CD4-positive, alpha-beta T cell treated with Interleukin-10 for 1 hour (primary cell): ENCODE data around the gene DDIT4L.
"Not testable (repeated sequence)": the region's sequence is repeated elsewhere in the genome, so short reads cannot be mapped to it uniquely, and the experiment has no call there.

Experiments
- DNase-seq: peaks from one replicate; pipeline ENCODE4 v3.0.0-alpha.2; 2020

DDIT4L gene, protein sequence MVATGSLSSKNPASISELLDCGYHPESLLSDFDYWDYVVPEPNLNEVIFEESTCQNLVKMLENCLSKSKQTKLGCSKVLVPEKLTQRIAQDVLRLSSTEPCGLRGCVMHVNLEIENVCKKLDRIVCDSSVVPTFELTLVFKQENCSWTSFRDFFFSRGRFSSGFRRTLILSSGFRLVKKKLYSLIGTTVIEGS

DNA sequence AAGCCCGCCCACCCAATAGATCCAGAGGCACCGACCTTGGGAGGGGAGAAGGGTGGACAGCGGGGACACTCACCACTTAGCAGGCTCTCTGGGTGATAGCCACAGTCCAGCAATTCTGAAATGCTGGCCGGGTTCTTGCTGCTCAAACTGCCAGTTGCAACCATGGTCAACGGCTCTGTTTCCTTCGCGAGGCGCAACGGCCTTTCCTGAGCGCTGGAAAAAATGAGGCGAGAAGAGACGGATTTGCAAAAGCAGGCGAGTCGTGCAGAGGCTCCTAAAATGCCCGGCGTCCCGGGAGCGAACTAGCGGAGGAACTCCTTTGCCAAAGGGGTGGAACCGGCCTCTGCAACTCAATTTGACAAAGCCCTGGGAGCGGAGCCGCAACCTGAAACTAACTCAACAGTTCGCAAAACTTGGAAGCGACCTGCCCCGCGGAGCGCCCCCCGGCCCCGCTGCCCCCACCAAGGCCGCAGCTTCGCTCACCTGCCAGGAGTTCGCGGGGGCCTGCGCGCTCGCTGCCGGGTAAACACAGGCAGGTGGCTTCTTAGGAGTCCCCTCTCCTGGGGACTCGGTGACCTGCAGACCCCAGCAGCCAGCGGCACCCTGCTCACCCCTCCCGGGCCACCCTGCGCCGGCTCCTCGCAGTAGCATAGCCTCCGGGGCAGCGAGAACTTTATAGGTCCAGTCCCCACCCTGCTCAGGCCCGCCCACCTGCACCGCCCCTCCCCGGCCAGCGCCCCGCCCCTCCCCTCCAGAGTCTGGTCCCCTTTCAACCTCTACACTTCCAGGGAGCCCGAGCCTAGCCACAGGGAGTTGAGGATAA is at the start of gene DDIT4L:
Gene DDIT4L, minus strand, starts transcription at position 649 of the 823 bp plus-strand sequence. Its CDS starts 485 bp downstream, at position 164.
- peak; percentile 6 for DNase-seq

DNA sequence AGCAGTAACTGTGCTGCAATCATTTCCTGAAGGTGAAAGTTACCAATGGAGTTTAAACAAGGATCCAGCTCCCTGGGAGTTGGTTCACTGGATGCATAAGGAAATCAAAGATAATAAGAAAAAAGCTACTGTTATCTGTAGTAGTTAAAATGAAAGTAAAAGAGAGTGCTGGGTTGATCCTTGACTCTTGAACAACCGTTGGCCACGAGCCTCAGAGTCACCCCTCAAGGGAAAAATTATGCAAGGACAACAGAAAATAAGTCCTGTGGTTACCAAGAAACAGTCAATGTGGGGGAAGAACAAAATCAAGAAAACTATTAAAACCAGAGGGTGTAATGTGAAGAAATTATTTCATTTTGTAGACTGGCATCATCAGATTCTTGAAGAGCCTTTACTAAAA is 49.7 kb upstream of the DDIT4L start:
- DNase-seq: no peak

DNA sequence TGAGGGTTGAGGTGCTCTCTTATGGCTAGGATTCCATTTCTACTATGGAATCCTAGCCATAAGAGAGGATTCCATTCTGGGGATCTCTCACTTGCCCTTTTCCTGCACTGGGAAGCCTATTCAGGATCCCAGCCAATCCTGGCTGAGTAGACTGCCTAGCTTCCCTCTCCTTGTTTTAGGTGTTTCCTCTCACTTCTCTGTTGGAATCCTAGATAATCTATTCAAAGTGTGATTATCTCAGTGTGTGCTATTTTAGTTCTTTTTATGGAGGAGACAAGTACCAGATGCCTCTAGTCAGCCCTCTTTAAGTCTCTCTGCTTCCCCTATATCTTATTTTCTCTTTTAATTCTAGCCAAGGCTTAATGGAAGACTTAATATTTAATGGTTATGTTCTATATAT is 34.5 kb upstream of the DDIT4L start:
- no peak for DNase-seq

DNA sequence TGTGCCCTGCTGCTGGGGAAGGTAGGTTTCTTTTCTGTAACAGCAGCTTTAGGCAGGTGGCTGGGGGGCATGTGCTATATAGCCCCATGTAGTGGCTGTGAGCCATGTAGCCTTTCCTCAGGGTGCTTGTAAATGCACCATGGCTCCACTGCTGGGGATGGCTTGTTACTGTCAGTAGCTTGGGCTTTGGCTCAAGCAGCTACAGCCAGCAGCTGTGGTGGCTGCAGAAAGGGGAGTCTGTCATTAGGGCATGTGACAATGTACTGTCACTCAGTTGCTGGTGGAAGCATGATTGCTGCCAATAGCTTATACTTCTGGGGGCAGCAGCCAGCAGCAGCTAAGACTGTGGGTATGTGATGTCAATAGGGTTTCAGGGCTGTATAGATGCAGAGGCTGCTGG is 33.9 kb upstream of the DDIT4L start:
- DNase-seq: no peak

DNA sequence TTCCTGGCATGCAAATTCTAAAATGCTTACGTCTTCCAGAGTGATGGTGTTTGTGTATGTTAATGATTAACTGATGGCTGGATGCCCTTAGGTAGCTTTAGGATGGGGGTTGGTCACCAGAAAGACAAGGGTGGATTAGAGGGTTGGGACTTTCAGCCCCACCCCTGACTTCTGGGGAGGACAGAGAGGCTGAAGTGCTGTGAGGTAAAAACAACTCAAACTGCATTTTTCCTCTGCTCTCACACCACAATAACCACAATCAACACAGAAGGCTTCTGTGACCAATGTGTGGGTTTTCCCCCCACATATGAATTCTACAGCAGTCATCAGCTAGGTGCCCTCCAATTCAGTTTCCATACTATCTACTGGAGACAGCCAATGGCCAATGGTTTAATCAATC is 18.7 kb upstream of the DDIT4L start:
- no peak for DNase-seq

DNA sequence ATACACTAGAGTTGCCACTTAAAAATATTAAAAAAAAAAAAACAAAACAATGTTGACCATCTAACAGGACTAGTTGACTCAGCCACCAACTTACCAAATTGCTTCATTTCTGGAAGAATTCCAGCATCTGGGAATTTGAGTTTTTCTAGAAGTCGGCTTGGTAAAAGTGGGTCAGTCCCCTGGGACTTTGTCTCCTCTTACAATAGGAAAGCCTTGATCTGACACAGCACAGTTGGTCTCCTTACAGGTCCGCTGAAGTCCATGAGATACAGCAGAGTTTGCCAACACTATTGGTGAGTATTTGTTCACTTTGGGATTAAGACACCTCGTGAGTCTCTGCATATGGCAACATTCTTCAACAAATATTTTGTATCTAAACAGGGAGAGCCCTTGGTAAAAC is 18.2 kb upstream of the DDIT4L start:
- DNase-seq: no peak

DNA sequence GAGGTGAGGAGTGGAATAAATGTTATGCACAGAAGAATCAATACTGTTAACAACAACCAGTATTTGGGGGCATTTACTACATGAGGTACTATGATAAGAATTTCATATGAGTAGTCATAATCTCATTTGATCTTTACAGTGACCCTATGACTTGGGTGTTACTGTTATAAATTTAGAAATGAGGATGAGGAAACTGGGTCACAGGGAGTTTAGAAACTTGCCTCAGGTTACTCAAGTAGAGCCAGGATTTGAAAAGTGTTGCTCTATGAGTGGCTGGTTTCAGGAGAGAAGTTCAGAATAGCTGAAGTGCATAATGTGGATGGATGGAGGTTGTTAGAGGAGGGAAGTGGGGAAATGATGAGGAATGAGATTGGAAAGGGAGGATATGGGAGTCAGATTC is 16.6 kb upstream of the DDIT4L start:
- no peak for DNase-seq

DNA sequence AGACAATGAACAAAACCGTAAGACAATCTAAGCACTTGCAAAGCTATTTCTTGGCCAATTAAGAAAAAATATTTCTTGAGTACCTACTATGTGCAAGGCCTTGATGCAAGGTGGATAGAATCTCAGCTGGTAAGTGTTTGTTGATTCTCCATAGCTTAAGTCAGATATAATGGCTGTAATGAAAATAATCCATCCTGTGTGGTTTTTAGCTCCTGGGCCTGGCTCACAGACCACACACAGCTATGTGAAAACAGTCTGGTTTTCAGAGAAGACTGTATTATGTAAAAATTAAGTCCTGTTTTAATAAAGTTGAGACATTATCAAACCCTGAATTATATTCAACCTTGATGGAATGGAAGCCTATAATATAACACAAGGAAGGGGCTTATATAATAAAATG is 7.8 kb upstream of the DDIT4L start:
- no peak for DNase-seq

DNA sequence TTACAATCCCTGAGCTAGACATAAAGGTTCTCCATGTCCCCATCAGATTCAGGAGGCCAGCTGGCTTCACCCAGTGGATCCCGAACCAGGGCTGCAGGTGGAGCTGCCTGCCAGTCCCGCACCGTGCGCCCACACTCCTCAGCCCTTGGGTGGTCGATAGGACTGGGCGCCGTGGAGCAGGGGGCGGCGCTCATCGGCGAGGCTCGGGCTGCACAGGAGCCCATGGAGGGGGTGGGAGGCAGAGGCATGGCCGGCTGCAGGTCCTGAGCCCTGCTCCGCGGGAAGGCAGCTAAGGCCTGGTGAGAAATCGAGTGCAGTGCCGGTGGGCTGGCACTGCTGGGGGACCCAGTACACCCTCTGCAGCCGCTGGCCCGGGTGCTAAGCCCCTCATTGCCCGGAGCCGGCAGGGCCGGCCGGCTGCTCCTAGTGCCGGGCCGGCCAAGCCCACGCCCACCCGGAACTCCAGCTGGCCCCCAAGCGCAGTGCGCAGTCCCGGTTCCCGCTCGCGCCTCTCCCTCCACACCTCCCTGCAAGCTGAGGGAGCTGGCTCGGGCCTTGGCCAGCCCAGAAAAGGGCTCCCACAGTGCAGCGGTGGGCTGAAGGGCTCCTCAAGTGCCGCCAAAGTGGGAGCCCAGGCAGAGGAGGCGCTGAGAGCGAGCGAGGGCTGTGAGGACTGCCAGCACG is 6.3 kb upstream of the DDIT4L start:
- DNase-seq: not testable (repeated sequence)

DNA sequence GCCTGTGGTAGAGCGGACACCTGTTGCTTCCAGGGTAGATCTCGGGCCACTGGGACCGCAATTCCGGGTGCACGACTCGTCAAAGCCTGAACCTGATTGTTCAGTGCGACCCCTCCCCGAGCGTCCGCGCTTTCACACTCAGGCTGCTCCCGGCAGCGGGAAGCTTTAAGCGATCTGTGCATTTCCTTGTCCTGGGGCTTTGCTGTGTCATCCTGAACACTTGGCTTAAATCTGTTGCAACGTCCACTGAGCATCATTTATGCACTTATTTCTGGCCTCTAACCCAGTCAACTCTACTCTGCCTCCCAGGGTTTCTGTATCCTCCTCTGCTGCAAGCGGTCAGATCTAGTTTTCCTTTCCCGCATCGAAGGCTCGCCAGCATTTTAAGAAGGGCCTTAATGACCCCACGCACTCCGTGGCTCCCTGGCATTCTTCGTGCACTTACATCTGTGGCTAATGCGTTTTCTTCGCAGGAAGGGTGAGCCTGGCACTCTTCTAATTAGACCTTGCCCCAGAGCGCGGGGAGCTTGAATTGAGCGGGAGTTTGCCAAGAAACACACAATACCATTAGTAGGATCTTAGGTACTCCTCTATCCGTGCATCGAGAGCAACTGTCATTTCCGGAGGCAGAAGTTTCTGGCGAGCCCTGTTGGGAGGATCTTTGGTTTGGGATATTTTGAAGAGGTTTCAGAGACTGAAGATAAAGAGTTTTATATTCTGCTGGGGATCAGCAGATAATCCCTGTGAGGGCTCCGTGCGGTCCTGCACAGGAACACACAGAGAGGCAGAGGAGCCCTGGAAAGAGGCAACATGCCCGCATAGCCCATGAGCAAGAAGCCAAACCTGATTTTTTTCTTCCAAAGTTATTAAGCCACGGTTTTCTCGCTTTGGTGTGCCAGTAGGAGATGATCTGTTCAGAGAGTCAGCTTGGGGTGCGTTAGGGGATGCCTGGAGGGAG is 654 bp upstream of the DDIT4L start:
- DNase-seq: no peak

DNA sequence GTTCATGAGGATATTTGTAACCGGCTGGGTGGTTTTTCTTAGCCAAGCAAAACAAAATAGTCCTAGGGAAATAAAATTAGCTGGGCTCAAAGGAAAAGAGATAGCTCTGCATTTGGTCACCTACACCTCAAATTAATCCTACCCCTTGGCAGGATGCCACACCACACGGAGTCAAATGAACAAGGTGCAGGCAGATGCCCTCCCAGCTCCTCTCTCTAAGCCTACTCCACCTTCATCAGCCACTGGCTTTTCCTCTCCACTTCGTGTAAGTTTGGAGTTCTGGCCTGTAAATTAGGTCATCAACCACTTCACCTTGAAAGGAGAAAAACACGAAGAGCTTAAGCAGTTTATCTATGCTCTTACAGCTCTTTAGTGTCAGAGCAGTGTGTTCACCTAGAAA is 1.4 kb downstream of the DDIT4L start:
- no peak for DNase-seq

DNA sequence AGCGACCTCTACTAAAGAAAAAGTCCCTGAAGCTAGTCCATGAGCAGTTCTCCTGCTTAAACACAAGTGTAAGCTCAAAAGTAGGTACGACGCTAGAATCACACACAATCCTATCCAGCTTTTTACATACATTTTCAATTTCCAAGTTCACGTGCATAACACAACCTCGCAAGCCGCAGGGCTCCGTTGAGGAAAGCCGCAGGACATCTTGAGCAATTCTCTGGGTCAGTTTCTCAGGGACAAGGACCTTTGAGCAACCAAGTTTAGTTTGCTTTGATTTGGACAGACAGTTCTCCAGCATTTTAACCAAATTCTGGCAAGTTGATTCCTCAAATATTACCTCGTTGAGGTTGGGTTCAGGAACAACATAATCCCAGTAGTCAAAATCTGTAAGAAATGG is 2.5 kb downstream of the DDIT4L start:
- no peak for DNase-seq

DNA sequence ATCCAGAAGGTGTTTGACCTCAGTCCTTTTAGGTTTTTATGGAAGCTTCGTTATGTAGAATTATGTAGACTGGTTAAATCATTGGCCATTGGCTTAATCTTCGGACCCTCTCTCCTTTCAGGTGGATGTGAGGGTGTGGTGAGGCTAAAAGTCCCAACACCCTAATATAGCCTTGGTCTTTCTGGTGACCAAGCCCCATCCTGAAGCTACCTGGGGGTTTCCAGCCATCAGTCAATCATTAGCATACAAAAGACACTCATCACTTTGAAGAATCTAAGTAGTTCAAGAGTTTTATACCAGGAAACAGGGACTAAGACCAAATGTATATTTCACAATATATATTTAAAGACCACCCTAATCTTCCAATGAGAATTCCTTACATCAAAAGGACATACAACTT is 5.5 kb downstream of the DDIT4L start:
- no peak for DNase-seq

DNA sequence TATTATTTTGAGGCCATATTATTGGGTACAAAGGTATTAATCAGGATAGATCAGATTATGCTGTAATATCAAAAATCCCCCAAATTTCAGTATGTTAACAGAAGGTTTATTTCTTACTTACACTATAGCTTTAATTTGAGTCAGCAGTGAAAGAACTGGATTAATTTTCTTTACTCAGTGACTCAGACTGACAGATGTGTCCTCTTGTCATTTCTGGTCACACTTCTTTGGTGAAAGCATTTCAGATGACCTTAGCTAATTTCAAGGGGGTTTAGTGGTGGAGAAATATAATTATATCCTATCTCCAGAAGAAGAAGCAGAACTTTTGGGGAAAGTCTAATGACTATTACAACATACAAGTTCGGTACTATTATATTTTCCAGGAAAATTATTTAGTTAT is 12.4 kb downstream of the DDIT4L start:
- no peak for DNase-seq

DNA sequence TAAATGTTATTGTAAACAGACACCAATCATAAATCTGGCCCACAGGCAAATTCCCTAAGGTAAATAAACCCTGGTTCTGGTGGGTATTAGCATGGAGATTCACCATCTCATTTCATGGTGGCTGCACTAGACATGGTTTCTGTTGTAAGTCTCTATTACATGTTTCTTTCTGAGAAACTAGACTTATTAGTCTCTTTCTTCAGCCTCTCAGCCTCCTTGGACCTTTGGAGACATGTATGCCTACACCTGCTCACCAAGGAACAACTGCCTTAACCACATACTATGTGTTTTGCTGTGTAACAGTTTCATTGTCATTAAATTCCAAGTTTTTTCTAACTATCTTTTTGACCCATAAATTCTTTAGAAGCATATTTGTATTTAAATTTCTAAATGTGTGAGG is 13.1 kb downstream of the DDIT4L start:
- DNase-seq: no peak

DNA sequence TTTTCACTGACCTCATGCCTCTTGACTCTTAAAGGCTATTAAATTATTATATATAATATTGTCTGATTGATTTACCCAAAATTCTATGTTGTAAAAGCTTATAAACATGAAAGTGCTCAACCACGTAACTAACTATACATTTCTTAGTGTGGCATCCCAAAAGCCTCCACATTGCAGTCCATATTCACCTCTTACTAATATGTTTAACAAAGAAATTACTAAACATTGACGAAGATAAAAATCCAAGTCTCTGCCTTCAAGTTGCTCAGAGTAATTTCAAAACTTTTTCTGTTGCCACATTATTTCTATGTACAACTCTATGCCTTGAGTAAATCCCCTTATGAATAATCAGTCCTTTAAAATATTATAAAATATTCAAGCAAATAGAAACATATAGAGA is 14.4 kb downstream of the DDIT4L start:
- no peak for DNase-seq

DNA sequence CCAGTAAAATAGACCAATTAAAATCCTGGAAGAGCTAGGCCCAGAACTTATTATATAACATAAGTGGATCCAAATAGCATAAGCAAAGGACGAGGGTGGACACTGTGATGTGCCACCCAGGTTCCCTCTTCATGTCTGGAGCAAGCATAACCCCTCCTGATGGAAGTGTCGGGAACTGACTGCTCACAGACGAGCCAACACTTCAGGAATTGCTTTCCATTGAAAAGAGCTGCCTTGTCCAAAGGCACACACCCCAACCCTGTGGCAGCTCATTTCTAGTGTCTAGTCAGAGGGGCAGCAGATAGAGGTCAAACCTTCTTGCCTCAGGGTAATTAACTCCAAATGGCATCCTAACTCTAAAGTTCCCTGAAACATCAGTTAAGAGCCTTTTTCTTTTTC is 15.3 kb downstream of the DDIT4L start:
- no peak for DNase-seq

DNA sequence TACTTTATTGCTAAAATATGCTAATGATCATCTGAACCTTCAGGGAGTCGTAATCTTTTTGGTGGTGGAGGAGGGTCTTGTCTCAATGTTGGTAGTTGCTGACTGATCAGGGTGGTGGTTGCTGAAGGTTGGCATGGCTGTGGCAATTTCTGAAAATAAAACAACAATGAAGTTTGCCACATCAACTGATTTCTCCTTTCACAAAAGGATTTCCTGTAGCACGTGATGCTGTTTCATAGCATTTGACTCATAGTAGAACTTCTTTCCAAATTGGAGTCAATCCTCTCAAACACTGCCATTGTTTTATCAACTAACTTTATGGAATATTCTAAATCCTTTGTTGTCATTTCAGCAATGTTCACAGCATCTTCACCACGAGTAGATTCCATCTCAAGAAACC is 19.3 kb downstream of the DDIT4L start:
- no peak for DNase-seq

DNA sequence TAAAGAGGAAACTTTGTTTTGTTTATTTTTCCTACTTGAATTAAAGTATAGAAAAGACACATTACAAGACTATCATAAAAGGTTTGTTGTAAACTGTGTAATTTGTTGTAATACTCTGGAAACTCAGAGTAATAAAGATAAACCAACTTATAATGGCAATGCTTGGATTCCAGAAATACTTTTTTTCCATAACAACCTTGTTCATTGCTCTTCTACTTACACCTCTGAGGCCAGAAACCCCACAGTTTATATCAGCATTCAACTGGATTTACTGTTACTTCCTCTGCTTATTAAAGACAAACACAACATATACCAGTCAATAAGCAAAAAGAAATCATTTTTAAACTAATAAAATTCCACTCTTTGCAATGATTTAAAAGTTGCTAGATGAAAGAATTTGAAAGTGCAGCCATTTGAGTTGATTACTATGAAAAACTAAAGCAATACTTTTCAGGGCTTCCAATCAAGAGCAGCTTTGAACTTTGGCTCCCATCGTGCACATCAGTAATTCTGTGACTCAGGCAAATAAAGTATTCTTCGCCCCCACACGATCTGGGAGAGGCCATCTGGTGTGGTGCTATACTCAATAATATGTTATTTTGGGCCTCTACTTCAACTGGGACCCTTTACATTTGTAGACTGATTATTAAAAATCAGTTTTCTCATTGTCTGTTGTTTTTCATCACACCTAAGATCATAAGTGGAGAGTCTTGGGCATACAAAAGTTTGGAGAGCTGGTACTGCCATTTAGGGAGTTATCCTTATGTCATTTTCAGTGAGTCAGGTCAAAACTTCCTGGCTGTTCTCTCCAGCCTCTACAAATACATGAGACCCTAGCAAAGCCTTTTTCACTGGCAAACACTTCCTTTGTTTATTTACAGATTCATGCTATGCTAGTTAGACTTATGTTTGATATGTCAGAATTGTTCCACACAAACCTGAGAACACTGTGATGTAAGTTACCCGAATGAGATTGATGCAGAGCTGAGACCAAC is 20.5 kb downstream of the DDIT4L start:
- DNase-seq: no peak

DNA sequence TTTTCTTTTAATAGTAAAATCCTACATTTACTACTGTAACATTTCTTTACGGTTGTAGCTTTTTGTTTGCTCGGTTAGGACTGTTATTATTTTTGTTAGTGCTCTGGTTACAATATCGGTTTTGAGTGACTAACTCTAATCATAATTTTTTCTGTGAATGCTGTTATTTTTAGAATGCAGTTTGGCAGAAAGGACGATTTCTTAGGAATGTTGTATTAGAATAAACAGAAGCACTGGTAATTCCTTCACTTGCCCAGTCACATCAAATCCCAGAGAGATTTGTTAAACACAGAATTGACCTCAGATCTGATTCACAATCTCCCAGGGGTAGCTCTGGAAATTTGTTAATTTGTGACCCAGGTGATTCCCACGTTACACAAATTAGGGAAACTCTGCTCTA is 21.7 kb downstream of the DDIT4L start:
- DNase-seq: no peak

DNA sequence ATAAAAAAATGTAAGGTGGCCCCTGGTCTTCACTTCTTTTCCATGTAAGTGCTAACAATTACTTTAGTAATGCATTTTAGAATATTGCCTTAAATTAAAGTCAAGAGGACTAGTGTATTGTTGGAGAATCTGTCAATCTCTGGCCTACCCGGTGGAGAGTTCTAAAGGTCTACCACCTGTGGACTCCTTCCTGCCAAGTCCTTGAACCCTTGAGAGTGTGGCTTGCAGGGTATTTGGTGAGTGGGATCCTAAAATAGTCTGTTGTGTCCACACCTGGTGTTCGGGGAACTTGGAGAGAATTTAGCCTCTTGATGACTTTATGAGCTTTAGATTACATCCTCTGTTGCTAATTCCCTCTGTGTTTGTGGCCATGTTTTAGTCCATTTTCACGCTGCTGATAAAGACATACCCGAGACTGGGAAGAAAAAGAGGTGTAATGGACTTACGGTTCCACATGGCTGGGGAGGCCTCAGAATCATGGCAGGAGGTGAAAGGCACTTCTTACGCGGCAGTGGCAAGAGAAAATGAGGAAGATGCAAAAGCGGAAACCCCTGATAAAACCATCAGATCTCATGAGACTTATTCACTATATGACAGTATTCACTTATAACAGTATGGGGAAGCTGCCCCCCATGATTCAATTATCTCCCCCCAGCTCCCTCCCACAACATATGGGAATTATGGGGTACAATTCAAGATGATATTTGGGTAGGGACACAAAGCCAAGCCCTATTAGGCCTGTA is 23.8 kb downstream of the DDIT4L start:
- DNase-seq: no peak
